ENCODE measurements around the gene TUBA8.
"Not testable (repeated sequence)": the region's sequence is repeated elsewhere in the genome, so short reads cannot be mapped to it uniquely, and the experiment has no call there.

Gene TUBA8

DNA sequence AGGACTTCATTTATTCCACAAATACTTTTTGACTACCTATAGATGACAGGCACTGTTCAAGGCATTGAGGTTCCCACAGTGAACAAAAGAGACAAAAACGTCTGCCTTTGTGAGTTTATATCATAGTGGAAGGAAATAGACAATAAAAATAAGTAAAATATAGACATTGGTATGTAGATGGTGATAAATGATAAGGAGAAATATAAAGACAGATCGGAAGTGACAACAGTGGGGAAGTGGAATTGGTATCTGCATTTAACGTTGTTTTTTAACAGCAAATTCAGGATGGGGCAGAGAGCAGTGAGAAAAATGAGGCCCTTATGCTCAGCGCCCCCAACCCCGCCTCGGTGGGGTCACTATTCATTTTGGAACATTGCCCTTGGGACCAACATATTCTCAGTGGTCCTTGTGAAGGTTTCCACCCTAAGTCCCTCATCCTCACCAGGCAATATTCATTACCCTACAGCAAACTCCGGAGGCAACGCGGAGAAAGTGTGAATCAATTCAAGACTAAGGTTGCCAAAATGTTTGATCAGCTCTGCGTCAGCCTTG is 33.4 kb upstream of the TUBA8 start:
- DNase-seq (ENCODE audit: low spot score), result no peak

DNA sequence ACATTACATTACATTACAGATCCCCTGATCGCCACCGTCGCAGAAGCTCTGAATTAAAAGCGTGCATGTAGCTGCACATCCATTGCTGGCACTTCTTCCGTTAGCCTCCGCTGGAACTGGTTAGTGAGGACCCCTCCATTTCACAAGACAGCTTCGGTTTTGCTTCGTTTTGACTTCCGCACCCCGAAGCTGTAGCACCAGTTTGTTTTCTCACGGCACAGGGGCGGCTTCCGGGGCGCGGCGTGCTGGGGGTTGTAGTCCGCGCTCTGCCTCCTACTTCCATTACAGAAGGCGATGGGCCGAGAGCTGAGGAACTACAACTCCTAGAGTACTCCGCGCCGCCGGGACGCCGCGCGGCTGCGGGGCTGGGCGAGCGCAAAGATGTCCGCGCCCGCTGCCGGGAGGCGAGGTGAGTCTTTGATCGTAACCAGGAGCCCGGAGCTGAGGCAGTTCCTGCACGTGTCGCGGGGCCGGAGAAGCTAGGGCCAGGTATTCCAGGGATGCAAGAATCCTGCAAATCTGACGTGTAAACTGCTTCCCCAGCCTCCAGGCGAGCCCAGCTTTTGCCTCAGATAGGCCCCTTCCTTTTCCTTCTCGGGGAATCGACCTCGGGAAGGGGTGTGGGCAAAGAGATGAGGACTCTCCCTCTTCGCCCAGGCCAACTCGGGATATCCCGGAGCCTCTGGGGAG is 32.8 kb upstream of the TUBA8 start, which contains the start of gene PEX26:
PEX26 (plus strand) TSS at position 352 of the 690 bp plus-strand sequence. CDS start 387 bp downstream, outside the sequence.
- DNase-seq (ENCODE audit: low spot score), result peak; percentile 97

DNA sequence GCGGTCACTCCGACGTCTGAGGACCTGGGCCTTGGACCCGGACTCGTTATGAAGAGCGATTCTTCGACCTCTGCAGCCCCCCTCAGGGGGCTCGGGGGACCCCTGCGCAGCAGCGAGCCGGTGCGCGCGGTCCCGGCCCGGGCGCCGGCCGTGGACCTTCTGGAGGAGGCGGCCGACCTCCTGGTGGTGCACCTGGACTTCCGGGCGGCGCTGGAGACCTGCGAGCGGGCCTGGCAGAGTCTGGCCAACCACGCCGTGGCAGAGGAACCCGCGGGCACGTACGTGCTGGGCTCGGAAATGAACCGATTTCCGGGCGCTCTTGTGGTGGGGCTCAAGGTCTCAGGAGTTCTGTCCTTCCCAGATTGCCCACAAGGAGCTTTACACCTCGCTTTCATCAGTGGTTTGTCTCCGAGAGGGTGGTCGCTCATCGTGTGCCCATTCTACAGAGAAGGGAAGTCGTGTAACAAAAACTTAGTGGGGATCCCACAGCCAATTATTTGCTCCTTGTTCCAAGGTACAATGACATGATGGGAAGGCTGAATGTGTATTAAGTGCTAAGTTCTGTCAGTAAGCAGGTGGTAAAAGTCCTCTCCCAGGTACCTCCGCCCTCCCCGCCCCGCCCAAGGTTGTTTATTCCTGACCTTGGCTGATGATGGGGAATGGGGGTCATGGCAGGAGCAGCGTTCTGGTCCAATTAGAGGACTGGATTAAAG is 32.1 kb upstream of the TUBA8 start:
- DNase-seq (ENCODE audit: low spot score), result peak; percentile 51

DNA sequence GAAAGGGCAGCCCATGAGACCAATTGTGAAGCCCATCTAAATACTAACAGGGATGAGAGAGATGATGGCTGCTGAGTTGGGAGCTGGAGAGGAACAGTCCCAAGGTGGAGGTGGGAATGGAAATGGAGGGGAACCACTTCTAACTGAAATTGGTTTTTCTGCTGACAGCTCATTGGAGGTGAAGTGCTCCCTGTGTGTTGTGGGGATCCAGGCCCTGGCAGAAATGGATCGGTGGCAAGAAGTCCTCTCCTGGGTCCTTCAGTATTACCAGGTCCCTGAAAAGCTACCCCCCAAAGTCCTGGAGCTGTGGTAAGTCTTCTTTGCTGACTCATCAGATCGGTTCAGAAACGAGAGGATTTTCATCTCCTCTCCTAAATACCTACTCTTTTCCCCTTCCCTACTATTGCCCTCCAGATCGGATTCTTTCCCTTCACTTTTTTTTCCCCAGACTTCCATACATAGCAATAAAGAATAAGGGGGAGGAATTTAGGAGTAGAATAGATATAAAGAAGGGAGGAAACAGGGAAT is 30.8 kb upstream of the TUBA8 start:
- no peak for DNase-seq (ENCODE audit: low spot score)

DNA sequence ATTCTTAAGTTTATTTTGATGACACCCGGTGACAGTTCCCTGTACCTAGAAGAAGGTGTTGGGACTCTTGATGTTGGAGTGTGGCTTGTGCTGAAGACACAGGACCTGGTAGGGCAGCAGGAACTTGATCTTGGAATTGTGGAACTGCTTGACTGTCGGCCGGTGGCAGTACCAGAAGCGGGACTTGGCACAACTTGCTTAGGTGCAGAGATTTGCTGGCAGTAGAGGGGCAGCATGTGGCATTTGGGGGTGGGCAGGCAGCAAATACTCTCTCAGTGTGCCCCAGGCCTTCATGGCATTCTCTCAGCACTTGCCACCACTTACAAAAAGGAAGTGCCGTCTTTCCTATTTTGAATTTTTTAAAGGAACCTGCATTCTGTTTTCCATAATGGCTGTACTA is 29.2 kb upstream of the TUBA8 start:
- DNase-seq (ENCODE audit: low spot score), result no peak

DNA sequence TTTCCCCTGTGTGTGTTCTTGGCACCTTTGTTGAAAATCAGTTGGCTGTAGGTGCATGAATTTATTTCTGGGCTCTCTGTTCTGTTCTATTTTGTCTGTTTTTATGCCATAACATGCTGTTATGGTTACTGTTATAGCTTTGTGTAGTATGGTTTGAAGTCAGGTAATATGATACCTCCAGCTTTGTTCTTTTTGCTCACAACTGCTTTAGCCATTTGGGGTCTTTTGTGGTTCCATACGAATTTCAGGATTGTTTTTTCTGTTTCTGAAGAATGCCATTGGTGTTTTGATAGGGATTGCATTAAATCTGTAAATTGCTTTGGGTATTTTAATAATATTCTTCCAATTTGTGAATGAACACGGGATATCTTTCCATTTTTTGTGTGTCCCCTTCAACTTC is 28.1 kb upstream of the TUBA8 start:
- DNase-seq (ENCODE audit: low spot score), result no peak

DNA sequence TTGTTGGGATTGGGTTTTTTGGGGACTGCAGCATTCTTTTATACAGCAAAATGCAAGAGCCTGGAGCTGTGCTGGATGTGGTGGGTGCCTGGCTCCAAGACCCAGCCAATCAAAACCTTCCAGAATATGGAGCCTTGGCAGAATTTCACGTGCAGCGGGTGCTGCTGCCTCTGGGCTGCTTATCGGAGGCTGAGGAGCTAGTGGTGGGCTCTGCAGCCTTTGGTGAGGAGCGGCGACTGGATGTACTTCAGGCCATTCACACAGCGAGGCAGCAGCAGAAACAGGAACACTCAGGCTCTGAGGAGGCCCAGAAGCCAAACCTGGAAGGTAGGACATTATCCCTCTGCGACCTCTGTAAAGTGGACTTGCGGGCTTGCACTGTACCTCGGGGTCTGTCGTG is 27.2 kb upstream of the TUBA8 start:
- no peak for DNase-seq (ENCODE audit: low spot score)

DNA sequence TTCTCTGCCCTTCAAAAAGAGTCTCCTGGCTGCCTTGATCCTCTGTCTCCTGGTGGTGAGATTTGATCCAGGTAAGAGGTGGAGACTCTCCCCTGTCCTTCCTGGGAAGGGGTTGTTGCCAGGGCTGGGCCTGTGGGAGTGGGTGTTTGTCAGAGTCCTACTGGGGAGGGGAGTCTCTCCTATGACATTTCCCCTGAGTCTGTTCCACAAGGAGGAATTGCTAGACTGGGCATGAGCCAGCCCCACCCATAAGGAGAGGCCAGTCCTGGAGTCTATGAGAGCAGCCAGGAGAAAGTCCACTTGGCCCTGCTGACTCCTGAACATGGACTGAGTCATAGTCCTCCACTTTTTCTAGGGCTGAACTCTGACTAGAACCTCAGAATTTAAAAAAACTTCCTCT is 25.4 kb upstream of the TUBA8 start:
- peak; percentile 56 for DNase-seq (ENCODE audit: low spot score)

DNA sequence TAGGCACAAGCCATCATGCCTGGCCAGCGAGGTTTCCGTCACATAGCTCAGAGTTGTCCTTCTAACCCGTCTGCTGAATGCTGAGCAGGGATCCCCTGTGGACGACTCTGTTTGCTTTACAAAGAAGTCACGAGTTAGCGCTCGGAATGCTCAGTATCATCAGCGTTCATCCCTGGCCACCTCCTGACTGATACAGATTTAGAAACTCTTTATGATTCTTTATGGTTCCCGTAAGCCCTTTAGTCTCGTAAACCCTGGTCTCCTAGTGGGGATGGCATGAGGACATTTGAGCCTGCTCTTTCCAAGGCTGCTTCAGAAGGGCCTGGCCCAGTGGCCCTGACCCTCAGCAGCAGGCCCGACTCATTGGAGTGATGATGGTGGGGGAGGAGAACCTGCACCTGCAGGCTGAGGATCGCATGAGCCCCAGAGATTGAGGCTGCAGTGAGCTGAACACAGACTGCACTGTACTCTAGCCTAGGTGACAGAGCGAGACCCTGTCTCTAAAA is 23.2 kb upstream of the TUBA8 start:
- no peak for DNase-seq (ENCODE audit: low spot score)

DNA sequence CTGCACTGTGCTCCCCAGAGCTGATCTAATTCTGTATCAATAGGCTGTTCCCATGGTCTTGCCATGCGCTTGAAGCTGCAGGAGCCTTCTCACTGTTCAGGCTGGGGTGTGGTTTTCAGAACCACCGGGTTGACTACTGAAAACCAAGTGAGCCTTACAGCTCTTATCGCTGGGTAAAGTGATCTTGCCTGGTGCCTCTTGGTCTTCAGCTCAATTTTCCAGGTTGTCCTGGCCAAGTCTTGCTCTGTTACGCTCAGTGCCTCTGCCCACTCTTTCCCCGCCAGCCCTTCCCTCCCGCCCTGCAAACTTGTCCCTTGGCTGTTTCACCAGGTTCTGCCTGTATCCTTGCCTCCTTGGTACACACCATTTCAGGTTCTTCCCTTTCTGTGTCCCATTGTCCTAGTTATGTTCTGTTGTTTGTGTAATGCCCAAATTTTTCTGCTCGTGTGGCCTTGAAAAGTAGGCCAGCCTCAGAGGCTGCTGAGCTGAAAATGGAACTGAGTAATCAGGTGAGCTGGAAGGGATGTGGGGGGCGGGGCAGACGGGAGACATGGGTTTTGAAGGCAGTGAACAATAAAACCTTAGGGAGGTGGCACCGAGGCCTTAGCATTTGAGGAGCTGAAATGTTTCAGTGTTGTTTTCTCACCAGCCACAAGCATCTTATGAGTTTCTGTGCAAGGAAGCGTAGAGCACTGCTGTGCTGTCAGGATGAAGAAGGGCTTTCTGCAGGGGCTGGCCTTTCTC is 21.6 kb upstream of the TUBA8 start:
- DNase-seq (ENCODE audit: low spot score), result no peak

DNA sequence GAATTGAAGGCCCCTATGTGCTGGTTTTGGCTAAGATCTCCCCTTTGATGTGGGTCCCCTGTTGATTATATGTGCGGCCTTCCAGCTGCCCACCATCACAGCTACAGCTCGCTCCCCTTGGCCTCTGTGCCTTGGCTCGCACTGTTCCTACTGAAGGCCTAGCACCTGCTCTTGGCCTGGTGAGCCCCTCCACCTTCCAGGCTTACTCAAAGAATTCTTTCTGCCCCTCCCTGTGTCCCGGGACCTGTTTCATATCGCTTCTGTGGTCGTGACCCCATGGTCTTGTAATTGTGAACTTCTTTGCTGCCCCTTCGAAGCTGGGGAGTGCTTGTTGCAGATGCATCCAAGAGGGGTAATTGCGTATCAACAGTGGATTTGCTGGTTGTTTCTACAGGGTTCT is 20.3 kb upstream of the TUBA8 start:
- DNase-seq (ENCODE audit: low spot score), result no peak

DNA sequence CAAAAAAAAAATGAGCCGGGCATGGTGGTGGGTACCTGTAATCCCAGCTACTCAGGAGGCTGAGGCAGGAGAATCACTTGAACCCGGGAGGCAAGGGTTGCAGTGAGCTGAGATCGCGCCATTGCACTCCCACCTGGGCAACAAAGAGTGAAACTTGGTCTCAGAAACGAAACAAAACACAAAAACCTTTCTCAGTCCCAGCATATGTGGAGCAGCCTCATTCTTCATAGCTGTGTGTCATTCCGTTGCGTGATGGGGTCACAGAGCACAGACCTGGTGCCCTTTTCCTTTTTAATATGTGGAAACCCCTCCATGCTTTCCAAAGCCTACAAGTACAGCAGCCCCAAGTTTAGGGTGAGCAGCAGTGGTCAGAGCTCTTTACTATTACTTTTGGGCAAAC is 19.1 kb upstream of the TUBA8 start:
- DNase-seq (ENCODE audit: low spot score), result peak; percentile 29

DNA sequence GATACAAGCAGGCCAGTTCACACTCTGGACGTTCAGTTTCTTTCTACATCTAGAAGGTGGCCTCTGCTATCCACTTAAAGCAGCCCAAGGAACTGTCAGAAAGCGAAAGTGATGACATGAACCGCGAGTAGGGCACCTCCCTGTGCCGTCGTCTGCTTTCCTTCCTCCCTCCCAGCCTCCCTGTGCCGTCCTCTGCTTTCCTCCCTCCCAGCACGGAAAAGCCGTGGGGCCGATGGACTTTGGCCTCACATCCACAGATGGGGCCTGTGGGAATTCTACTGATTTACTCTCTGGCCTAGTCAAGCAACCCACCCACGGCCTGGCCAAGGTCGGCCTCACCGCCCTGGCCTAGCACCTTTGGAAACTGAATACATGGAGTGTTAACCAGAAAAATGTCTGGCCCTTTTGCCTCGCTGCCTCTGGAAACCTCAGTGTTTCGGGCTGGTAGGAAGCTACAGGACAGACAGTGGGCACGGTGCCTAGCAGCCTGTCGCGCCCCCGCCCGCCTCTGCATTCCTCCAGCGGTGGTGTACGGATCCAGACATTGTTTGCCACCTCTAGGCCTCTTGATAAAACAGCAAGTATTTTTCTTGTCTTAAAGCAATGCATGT is 18.6 kb upstream of the TUBA8 start:
- peak; percentile 79 for DNase-seq (ENCODE audit: low spot score)

DNA sequence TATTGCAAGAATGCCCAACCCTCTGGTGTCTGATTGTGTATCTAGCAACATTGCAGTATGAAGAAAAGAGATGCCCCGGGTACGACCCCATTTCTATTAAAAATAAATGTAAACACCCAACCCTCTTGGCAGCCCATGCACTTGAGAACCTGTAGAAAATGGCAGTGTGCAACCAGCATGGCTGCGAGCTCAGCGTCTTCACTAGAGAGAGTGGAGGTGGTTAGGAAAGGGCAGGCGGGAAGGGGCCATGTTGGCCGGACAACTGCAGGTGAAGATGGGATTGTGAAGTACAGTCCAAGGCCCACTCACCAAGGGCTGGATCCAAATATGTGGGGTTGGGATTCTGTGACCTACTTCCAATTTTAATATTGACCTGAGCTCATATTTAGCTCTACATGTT is 16.9 kb upstream of the TUBA8 start:
- DNase-seq (ENCODE audit: low spot score), result no peak

DNA sequence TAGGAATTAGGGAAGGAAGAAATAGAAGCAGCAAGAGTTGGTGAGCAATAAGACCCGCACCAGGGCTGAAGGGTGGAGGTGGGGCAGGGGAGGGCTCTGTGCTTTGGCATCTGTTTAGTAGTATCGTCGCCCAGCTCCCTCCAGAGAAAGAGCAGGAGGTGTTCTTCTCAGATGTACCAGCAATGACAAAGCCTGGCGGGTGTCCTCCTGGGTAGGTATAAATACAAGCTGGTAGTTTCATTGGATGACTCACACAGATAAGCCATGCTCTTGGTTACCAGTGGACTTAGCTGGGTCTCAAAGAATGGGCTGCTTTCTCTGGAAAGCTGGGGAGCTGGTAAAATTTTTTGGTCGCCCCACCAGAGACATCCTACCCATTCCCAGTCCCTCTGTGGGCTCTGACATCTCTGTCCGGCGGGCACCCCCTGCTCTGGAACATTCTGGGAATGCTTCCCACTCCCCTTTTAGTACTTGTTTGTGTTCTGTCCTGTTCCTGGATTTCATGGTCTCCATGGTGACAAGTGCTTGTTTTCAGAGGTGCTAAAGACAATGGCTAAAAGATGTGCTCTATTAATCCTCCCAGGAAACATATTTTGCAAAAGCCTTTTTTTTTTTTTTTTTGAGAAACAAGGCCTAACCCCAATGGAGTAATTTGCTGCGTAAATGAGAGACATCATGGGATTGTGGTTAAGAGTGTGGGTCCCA is 15.4 kb upstream of the TUBA8 start:
- DNase-seq (ENCODE audit: low spot score), result no peak

DNA sequence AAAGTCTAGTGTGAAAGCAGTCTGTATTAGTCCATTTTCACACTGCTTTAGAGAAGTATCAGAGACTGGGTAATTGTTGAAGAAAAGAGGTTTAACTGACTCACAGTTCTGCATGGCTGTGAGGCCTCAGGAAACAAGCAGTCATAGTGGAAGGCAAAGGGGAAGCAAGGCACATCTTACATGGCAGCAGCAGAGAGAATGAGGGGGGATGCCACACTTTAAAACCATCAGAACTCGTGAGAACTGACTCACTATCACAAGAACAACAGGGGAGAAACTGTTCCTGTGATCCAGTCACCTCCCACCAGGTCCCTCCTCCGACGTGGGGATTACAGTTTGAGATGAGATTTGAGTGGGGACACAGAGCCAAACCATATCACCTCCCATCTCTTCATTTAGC is 13.8 kb upstream of the TUBA8 start:
- DNase-seq (ENCODE audit: low spot score), result no peak

DNA sequence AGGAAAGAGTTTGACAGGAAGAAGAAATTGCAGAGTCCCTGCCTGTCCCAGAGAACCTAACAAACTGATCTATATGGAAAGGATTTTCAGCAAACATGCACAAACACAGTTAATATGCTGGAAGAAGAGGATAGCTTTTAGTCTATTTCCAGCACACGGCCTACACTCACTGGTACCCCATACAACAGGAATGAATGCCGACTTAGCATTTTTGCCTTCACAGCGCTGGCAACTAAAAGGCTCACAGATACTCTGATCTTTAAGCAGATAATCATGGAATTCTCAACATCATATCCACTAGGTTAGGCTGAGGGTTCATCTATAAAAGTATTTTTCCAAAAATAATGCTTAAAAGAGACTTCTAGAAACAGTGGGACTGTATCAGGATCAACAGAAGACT is 9.8 kb upstream of the TUBA8 start:
- DNase-seq (ENCODE audit: low spot score), result no peak

DNA sequence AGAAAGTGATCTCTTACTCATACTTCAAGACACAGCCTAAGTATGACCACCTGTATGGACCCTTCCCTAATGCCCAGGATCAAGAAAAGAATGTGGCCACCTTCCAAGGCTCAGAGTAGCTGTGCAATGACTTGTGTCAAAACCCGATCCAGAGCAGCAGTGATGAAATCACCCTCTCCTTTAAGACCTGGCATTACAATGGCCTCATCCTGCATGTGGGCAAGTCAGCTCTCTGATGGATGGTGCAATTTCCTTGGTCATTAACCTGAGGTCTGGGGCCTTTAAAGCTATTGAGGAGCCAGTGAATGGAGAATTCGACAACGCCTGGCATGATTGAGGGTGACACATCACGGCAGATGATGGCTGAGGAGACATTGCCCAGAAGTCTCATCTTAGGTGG is 9.1 kb upstream of the TUBA8 start:
- no peak for DNase-seq (ENCODE audit: low spot score)

DNA sequence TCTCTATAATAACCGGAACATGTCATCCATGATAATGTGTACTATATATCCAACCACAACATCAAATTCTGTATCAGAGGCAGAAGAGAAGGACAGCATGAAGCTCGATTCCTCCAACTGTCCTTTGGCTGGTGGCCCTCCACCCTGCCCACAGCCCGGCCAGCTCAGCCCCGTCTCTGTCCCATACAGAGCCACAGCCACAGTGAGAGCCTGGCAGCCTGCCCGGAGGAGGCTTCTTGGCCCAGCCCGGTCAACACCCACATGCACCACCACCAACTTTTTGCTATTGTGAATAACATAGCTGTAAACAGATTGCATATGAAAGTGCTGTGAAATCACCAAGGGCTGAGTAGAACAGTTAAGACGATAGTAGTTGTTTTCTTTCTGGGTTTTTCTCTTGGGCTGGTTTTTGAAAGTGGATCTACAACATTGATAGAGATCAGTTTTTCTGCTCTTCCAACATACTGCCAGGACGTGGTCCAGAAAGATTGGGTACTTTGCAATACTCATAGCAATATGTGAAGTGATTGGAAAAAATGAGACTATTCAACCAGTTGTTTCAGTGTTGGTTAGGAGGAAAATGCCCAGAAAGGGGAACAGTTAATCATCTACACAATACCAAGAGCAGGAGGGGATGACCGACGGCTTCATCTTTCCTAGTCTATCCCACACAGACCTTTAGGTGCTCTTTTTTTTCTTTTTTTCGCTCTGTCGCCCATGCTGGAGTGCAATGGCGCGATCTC is 6.9 kb upstream of the TUBA8 start:
- no peak for DNase-seq (ENCODE audit: low spot score)

DNA sequence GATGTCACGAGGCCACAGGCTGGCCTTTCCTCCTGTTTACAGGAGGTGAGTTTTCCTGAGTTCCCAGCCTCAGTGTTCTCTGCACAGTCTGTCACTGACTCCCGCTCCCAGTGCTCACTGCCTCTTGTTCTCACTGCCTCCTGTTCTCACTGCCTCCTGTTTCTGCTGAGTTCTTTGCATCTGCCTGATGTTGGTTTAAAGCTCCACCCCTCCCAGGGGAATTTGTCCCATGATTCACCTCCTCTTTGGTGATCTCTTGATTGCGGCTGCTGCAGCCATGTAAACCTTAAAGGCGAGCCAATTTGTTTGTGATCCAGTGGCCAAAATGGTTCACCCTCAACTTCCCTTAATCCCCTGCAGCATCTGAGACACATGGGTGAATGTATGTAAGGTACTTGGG is 6.0 kb upstream of the TUBA8 start:
- DNase-seq (ENCODE audit: low spot score), result no peak

DNA sequence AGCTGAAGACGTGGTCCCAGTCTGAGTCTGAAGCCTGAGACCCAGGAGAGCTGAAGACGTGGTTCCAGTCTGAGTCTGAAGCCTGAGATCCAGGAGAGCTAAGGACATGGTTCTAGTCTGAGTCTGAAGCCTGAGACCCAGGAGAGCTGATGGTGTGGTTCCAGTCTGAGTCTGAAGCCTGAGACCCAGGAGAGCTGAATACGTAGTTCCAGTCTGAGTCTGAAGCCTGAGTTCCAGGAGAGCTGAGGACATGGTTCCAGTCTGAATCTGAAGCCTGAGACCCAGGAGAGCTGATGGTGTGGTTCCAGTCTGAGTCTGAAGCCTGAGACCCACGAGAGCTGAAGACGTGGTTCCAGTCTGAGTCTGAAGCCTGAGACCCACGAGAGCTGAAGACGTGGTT is 4.6 kb upstream of the TUBA8 start:
- DNase-seq (ENCODE audit: low spot score), result not testable (repeated sequence)

Measured in AG08396 (cell line).